Suprapubic skin (tissue), 3 donors: ENCODE data around the gene YIF1A.

Source experiments
- EP300 ChIP-seq: sonication (generic); formaldehyde crosslinking; IDR thresholded peaks from one replicate; pipeline ENCODE4 v1.6.1; 2017; ENCODE audit warnings: antibody characterized with exemption
- TF ChIP-seq, protein P1 (sequence below), 2 donors: fragments of 200-600 bp in 1 of 2; fragments of 450-650 bp in 1 of 2; sonication (generic) in 1 of 2; IDR thresholded peaks; one replicate each; pipeline ENCODE4 v1.5.1; 2016 to 2019; ENCODE audit warnings: antibody characterized with exemption in 2 of 2, mild to moderate bottlenecking in 1 of 2, moderate library complexity in 1 of 2

DNA sequence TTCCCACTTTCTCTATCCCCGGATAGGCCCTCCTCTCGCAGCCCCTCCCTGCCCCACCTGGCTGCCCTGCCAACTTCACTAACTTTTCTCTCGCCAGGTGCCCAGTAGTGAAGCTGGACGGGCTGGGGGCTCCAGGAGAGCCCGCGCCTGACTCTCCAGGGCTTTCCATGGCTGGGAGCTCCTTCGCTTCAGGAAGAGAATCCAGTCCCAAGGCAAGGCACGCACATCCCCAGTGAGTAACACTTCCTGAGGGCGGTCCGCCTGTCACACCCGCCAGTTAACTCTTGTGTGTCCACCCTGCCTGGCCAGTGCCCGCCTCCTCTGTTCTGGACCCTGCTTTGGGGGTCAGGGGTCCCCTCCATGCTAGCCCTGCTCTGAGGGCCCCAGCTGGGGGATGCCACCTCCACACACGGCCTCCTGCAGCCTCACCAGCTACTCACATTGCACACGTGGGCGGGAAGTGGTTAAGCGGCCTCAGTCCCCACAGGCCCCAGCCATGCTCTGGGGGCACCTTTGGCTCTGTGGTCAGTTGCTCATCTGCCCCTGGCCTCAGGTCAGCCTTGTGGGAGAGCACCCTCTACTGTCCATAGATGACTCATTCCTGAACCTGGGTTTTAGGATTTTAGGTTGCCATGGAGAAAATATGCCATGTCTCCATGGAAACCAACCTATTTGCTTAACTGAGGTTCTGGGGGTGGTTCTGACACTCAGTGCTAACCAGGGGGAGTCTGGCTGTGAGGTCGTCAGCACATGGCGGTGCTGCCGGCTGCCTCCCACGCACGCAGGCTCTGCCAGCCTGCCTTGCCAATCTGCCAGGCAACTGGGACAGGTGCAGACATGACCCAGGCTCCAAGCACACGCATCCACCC is 47.5 kb upstream of the YIF1A start, which contains the start of gene RIN1:
- TF ChIP-seq, protein P1, sequence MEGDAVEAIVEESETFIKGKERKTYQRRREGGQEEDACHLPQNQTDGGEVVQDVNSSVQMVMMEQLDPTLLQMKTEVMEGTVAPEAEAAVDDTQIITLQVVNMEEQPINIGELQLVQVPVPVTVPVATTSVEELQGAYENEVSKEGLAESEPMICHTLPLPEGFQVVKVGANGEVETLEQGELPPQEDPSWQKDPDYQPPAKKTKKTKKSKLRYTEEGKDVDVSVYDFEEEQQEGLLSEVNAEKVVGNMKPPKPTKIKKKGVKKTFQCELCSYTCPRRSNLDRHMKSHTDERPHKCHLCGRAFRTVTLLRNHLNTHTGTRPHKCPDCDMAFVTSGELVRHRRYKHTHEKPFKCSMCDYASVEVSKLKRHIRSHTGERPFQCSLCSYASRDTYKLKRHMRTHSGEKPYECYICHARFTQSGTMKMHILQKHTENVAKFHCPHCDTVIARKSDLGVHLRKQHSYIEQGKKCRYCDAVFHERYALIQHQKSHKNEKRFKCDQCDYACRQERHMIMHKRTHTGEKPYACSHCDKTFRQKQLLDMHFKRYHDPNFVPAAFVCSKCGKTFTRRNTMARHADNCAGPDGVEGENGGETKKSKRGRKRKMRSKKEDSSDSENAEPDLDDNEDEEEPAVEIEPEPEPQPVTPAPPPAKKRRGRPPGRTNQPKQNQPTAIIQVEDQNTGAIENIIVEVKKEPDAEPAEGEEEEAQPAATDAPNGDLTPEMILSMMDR (IDR thresholded peaks at IDR 0.05) = no peak
- TF ChIP-seq EP300 = no peak
